Neural crest cell (in vitro differentiated cells): Measurements from ENCODE around the gene SIRT1. TPM values are rescaled to one million over a fixed set of nuclear protein-coding genes. Genes with fewer than 3 reads are reported as not detected.

Experiments used
- DNase-seq: peaks from one replicate; pipeline ENCODE4 v3.0.0; 2021; ENCODE audit warnings: low read depth, mixed read lengths, low spot score
- H3K27ac Mint-ChIP-seq: one replicate; pipeline ENCODE4 v1.8.0; 2021; ENCODE audit warnings: mild to moderate bottlenecking, mixed read lengths; ENCODE audit not compliant: unreplicated experiment
- H3K27me3 Mint-ChIP-seq: 2 replicates; pipeline ENCODE4 v1.8.0; 2021; ENCODE audit warnings: low read depth, mild to moderate bottlenecking, mixed read lengths
- H3K36me3 Mint-ChIP-seq: 2 replicates; pipeline ENCODE4 v1.8.0; 2021; ENCODE audit warnings: low read depth, mild to moderate bottlenecking, mixed read lengths
- H3K4me1 Mint-ChIP-seq: 2 replicates; pipeline ENCODE4 v1.8.0; 2021; ENCODE audit warnings: mixed read lengths
- H3K4me3 Mint-ChIP-seq: one replicate; pipeline ENCODE4 v1.8.0; 2021; ENCODE audit warnings: mild to moderate bottlenecking, mixed read lengths
- H3K9me3 Mint-ChIP-seq: 2 replicates; pipeline ENCODE4 v1.8.0; 2021; ENCODE audit warnings: mixed read lengths
- total RNA-seq: library from RNA; stranded (reverse); gene quantifications from 2 replicates; pipeline ENCODE4 v1.2.1, GENCODE V29; 2021
- TF ChIP-seq, protein P1 (sequence below): fragments of 200-600 bp; sonication (generic); conservative IDR thresholded peaks from 2 replicates; pipeline ENCODE4 v1.5.0; 2021; ENCODE audit warnings: antibody characterized with exemption, mild to moderate bottlenecking

Gene SIRT1
- total RNA-seq, 1 donor from 2014 or later: 30.9 TPM

- DNase-seq: no peak
- peaks cover 5% of the 10 kb centered on the region for H3K9me3 Mint-ChIP-seq
- no peak overlapping the region for H3K4me3 Mint-ChIP-seq
- H3K36me3 Mint-ChIP-seq: no peaks in the 10 kb centered on the region
- no peaks in the 10 kb centered on the region for H3K27me3 Mint-ChIP-seq
- H3K4me1 Mint-ChIP-seq: peaks cover 10% of the 10 kb centered on the region
- H3K27ac Mint-ChIP-seq: no peak overlapping the region
- TF ChIP-seq, protein P1, sequence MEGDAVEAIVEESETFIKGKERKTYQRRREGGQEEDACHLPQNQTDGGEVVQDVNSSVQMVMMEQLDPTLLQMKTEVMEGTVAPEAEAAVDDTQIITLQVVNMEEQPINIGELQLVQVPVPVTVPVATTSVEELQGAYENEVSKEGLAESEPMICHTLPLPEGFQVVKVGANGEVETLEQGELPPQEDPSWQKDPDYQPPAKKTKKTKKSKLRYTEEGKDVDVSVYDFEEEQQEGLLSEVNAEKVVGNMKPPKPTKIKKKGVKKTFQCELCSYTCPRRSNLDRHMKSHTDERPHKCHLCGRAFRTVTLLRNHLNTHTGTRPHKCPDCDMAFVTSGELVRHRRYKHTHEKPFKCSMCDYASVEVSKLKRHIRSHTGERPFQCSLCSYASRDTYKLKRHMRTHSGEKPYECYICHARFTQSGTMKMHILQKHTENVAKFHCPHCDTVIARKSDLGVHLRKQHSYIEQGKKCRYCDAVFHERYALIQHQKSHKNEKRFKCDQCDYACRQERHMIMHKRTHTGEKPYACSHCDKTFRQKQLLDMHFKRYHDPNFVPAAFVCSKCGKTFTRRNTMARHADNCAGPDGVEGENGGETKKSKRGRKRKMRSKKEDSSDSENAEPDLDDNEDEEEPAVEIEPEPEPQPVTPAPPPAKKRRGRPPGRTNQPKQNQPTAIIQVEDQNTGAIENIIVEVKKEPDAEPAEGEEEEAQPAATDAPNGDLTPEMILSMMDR: no peak
Measured at GRCh38 chr10:67839951-67840350, 44.5 kb upstream of the SIRT1 start.

DNA sequence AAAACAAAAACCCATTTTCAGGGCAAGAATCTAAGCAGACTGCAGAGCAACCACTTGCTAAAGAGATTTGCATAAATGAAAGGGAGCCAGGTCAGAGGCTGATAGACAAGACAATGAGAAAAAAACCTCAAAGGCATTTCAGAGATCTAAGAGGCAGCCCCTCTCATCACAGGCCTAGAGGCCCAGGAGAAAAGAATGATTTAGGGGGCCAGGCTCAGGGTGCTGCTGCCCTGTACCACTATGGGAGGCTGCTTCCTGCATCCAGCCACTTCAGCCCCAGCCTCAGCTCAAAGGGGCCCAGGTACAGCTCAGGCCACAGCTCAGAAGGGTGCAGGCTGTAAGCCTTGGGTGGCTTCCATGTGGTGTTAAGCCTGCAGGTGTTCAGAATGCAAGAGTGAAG lies 42.7 kb upstream of the SIRT1 start:
- Mint-ChIP-seq H3K9me3 (peaks cover 5% of the 10 kb centered on the region), H3K4me3 (no peak overlapping the region), H3K27ac (no peak overlapping the region), H3K36me3 (no peaks in the 10 kb centered on the region), H3K27me3 (no peaks in the 10 kb centered on the region), H3K4me1 (peaks cover 6% of the 10 kb centered on the region)
- TF ChIP-seq, protein P1: no peak
- DNase-seq: no peak

GRCh38 chr10:67843284-67843683 lies 41.2 kb upstream of the SIRT1 start:
- no peaks in the 10 kb centered on the region for H3K4me1 Mint-ChIP-seq
- H3K9me3 Mint-ChIP-seq: peaks cover 5% of the 10 kb centered on the region
- no peaks in the 10 kb centered on the region for H3K27me3 Mint-ChIP-seq
- no peak overlapping the region for H3K27ac Mint-ChIP-seq
- no peaks in the 10 kb centered on the region for H3K36me3 Mint-ChIP-seq
- H3K4me3 Mint-ChIP-seq: no peak overlapping the region
- no peak for DNase-seq
- TF ChIP-seq, protein P1: no peak

DNA sequence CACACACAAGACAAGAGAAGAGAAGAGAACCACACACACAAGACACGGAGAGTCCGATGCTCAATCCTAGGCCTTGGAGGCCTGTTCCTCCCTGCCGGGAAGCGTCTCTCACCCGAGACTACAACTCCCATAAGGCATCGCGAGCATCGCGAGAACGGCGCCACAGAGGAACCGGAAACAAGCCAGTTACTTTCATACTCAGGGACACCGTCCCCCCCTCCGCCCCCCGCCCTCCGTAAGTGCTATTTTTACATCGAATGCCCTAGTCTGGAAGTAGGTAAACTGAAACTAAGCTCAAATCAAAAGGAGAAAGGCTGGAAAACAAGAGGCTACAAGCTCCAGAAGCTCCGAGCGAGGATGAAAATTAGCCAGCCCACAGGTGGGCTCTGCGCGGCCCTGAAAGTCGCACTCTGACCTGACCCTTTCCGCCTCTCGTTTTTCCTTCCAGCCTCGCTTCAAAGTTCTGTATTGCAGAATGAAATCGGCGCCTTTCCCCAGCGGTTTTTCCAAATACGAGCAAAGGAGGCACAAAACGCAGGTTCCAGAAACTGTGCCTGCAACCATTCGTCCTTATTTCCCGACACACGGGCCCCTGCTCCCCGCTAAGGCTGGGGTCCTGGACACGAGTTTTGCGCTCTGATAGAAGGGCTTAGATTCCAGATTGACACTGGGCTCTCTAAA lies 35.0 kb upstream of the SIRT1 start:
- Mint-ChIP-seq H3K4me1 (peaks cover 10% of the 10 kb centered on the region), H3K9me3 (no peaks in the 10 kb centered on the region), H3K4me3 (peak overlapping the region; percentile 95), H3K27ac (peak overlapping the region; percentile 70), H3K27me3 (no peaks in the 10 kb centered on the region), H3K36me3 (no peaks in the 10 kb centered on the region)
- TF ChIP-seq, protein P1: no peak
- peak; percentile 83 for DNase-seq

GRCh38 chr10:67851186-67851585 lies 33.3 kb upstream of the SIRT1 start:
- H3K9me3 Mint-ChIP-seq: no peaks in the 10 kb centered on the region
- TF ChIP-seq, protein P1: no peak
- H3K27me3 Mint-ChIP-seq: no peaks in the 10 kb centered on the region
- no peak for DNase-seq
- H3K4me3 Mint-ChIP-seq: peak overlapping the region; percentile 31
- H3K36me3 Mint-ChIP-seq: no peaks in the 10 kb centered on the region
- H3K27ac Mint-ChIP-seq: no peak overlapping the region
- peaks cover 10% of the 10 kb centered on the region for H3K4me1 Mint-ChIP-seq
